ENCODE data around the gene TENM3.

GRCh38 chr4:182268966-182269365, 25.8 kb downstream of the TENM3 start:
- TF ChIP-seq JUND (IDR thresholded peaks at IDR 0.05), result no peak
- no peak for TF ChIP-seq USF1 (IDR thresholded peaks at IDR 0.05; ENCODE audit: borderline replicate concordance, low read depth)
- TF ChIP-seq CTCF (IDR thresholded peaks at IDR 0.05), result no peak
- no peak for TF ChIP-seq TAF1 (IDR thresholded peaks at IDR 0.05; ENCODE audit: borderline replicate concordance, low read depth, low read length)
- no peak for TF ChIP-seq POLR2AphosphoS5 (IDR thresholded peaks at IDR 0.05; ENCODE audit: low read depth, low read length)
